ENCODE results near the gene OR2T11. TPM values are rescaled to one million over a fixed set of nuclear protein-coding genes. Genes with fewer than 3 reads are reported as not detected.
"Not testable (repeated sequence)": the region's sequence is repeated elsewhere in the genome, so short reads cannot be mapped to it uniquely, and the experiment has no call there.

Gene OR2T11
- total RNA-seq (not detected), polyA plus RNA-seq (not detected)

- not testable (repeated sequence) for H3K27me3 ChIP-seq (ENCODE audit: control insufficient read depth, insufficient read depth, low read length); H3K9me3 Mint-ChIP-seq; H3K9me3 ChIP-seq (ENCODE audit: control insufficient read depth in 2 of 2, low read length in 2 of 2); H3K4me1 ChIP-seq (ENCODE audit: control insufficient read depth, insufficient read depth, low read length, poor library complexity, severe bottlenecking); H3K27me3 Mint-ChIP-seq; ATAC-seq (ENCODE audit: low read depth in 2 of 2); H3K36me3 Mint-ChIP-seq; H3K4me3 ChIP-seq (ENCODE audit: low read depth, low read length); DNase-seq; H3K27ac Mint-ChIP-seq; H3K4me1 Mint-ChIP-seq; H3K27ac ChIP-seq (ENCODE audit: insufficient read depth, low read length, poor library complexity, severe bottlenecking); H3K36me3 ChIP-seq (ENCODE audit: control insufficient read depth, insufficient read depth, low read length); H3K4me3 Mint-ChIP-seq
Measured at GRCh38 chr1:248634991-248635390, at the start of gene OR2T11. Gene OR2T11, minus strand, starts transcription at chr1:248635091. Its CDS starts 7,963 bp downstream, at chr1:248627128.

DNA sequence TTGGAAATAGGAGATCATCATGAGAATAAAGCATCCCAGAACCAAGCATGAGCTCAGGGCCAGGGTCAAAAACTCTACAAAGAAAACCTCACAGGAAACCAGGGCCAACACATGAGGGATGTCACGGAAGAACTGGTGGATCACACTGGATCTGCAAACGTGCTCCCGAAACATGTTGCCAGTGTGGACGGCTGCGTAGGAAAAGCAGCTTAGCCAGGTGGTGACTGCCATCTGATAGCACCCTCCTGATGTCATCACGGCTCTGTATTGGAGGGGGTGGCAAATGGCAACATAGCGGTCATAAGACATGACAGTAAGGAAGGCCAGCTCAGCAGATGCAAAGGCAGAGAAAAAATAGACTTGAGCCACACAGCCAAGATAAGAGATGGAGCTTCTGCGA, 46.8 kb upstream of the OR2T11 start:
- no peaks in the 10 kb centered on the region for H3K4me1 ChIP-seq (ENCODE audit: control insufficient read depth, insufficient read depth, low read length, poor library complexity, severe bottlenecking)
- H3K27ac ChIP-seq (ENCODE audit: insufficient read depth, low read length, poor library complexity, severe bottlenecking), result no peak overlapping the region
- no peak overlapping the region for H3K27ac Mint-ChIP-seq
- H3K36me3 Mint-ChIP-seq, result no peaks in the 10 kb centered on the region
- peaks cover 0 to 1% (median 0%) of the 10 kb centered on the region in 7 donors for H3K9me3 Mint-ChIP-seq
- DNase-seq (no peak), ATAC-seq (ENCODE audit: low read depth in 2 of 2) (no peak)
- peaks cover 0 to under 1% (median 0%) of the 10 kb centered on the region in 4 donors for H3K4me1 Mint-ChIP-seq
- no peak overlapping the region for H3K4me3 ChIP-seq (ENCODE audit: low read depth, low read length)
- H3K9me3 ChIP-seq (ENCODE audit: control insufficient read depth in 2 of 2, low read length in 2 of 2), result no peaks in the 10 kb centered on the region
- H3K4me3 Mint-ChIP-seq, result no peak overlapping the region
- H3K27me3 ChIP-seq (ENCODE audit: control insufficient read depth, insufficient read depth, low read length), result no peaks in the 10 kb centered on the region
- H3K36me3 ChIP-seq (ENCODE audit: control insufficient read depth, insufficient read depth, low read length), result no peaks in the 10 kb centered on the region
- no peaks in the 10 kb centered on the region for H3K27me3 Mint-ChIP-seq

GRCh38 chr1:248670003-248670402, 35.1 kb upstream of the OR2T11 start:
- Mint-ChIP-seq H3K36me3 (no peaks in the 10 kb centered on the region), H3K4me1 (no peaks in the 10 kb centered on the region), H3K9me3 (peaks cover 0 to 7% (median 3%) of the 10 kb centered on the region in 7 donors), H3K27me3 (no peaks in the 10 kb centered on the region), H3K27ac (no peak overlapping the region), H3K4me3 (no peak overlapping the region)
- Histone ChIP-seq H3K27ac (ENCODE audit: insufficient read depth, low read length, poor library complexity, severe bottlenecking) (no peak overlapping the region), H3K4me3 (ENCODE audit: low read depth, low read length) (no peak overlapping the region), H3K9me3 (ENCODE audit: control insufficient read depth in 2 of 2, low read length in 2 of 2) (peaks cover 8 to 9% of the 10 kb centered on the region in 2 experiments), H3K36me3 (ENCODE audit: control insufficient read depth, insufficient read depth, low read length) (no peaks in the 10 kb centered on the region), H3K27me3 (ENCODE audit: control insufficient read depth, insufficient read depth, low read length) (no peaks in the 10 kb centered on the region), H3K4me1 (ENCODE audit: control insufficient read depth, insufficient read depth, low read length, poor library complexity, severe bottlenecking) (no peaks in the 10 kb centered on the region)
- DNase-seq (no peak), ATAC-seq (ENCODE audit: low read depth in 2 of 2) (no peak)

GRCh38 chr1:248663453-248664328, 28.8 kb upstream of the OR2T11 start:
- H3K4me1 ChIP-seq (ENCODE audit: control insufficient read depth, insufficient read depth, low read length, poor library complexity, severe bottlenecking); H3K9me3 Mint-ChIP-seq; H3K27me3 ChIP-seq (ENCODE audit: control insufficient read depth, insufficient read depth, low read length); H3K27ac Mint-ChIP-seq; H3K36me3 ChIP-seq (ENCODE audit: control insufficient read depth, insufficient read depth, low read length); H3K4me1 Mint-ChIP-seq; H3K9me3 ChIP-seq (ENCODE audit: control insufficient read depth in 2 of 2, low read length in 2 of 2); H3K4me3 ChIP-seq (ENCODE audit: low read depth, low read length); H3K27me3 Mint-ChIP-seq; H3K27ac ChIP-seq (ENCODE audit: insufficient read depth, low read length, poor library complexity, severe bottlenecking); DNase-seq; H3K36me3 Mint-ChIP-seq; H3K4me3 Mint-ChIP-seq: not testable (repeated sequence)
- ATAC-seq (ENCODE audit: low read depth in 2 of 2), result peak in 1 of 2 donors; percentile 48

GRCh38 chr1:248656797-248657196, 21.9 kb upstream of the OR2T11 start:
- not testable (repeated sequence) for H3K27me3 ChIP-seq (ENCODE audit: control insufficient read depth, insufficient read depth, low read length); H3K9me3 Mint-ChIP-seq; H3K4me1 ChIP-seq (ENCODE audit: control insufficient read depth, insufficient read depth, low read length, poor library complexity, severe bottlenecking); H3K4me3 ChIP-seq (ENCODE audit: low read depth, low read length); H3K27me3 Mint-ChIP-seq; H3K4me3 Mint-ChIP-seq; ATAC-seq (ENCODE audit: low read depth in 2 of 2); H3K36me3 Mint-ChIP-seq; H3K4me1 Mint-ChIP-seq; H3K27ac Mint-ChIP-seq; H3K9me3 ChIP-seq (ENCODE audit: control insufficient read depth in 2 of 2, low read length in 2 of 2); H3K36me3 ChIP-seq (ENCODE audit: control insufficient read depth, insufficient read depth, low read length); H3K27ac ChIP-seq (ENCODE audit: insufficient read depth, low read length, poor library complexity, severe bottlenecking); DNase-seq

DNA sequence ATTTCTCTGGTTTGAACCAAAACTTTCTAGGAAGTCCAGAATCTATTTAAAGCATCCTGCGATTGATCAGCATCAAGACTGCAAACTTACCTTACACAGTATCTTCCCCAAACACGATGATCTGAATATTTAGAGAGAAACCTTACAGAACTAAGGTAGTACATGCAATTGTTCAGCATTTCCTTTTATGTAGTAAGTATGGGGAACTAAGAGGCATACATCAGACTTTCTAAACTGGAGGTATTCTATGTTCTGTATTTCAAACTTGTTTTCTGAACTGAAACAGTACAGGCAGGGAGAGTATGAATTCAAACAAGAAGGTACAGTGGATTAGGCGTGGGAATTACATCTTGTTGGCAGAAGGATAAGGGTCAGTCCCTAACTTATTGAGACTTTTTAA, 20.5 kb upstream of the OR2T11 start, which contains the start of gene OR2T27:
OR2T27 (minus strand) TSS at position 175 of the 400 bp plus-strand sequence. CDS start 4,644 bp downstream, outside the sequence.
- not testable (repeated sequence) for H3K36me3 ChIP-seq (ENCODE audit: control insufficient read depth, insufficient read depth, low read length); H3K27ac ChIP-seq (ENCODE audit: insufficient read depth, low read length, poor library complexity, severe bottlenecking); H3K36me3 Mint-ChIP-seq; DNase-seq; ATAC-seq (ENCODE audit: low read depth in 2 of 2); H3K9me3 Mint-ChIP-seq; H3K4me3 Mint-ChIP-seq; H3K27me3 Mint-ChIP-seq; H3K4me1 ChIP-seq (ENCODE audit: control insufficient read depth, insufficient read depth, low read length, poor library complexity, severe bottlenecking); H3K27ac Mint-ChIP-seq; H3K9me3 ChIP-seq (ENCODE audit: control insufficient read depth in 2 of 2, low read length in 2 of 2); H3K27me3 ChIP-seq (ENCODE audit: control insufficient read depth, insufficient read depth, low read length); H3K4me1 Mint-ChIP-seq; H3K4me3 ChIP-seq (ENCODE audit: low read depth, low read length)

GRCh38 chr1:248648770-248649536, 14.1 kb upstream of the OR2T11 start:
- not testable (repeated sequence) for H3K4me3 ChIP-seq (ENCODE audit: low read depth, low read length); H3K27me3 Mint-ChIP-seq; H3K4me3 Mint-ChIP-seq; ATAC-seq (ENCODE audit: low read depth in 2 of 2); H3K9me3 ChIP-seq (ENCODE audit: control insufficient read depth in 2 of 2, low read length in 2 of 2); DNase-seq; H3K36me3 Mint-ChIP-seq; H3K36me3 ChIP-seq (ENCODE audit: control insufficient read depth, insufficient read depth, low read length); H3K4me1 ChIP-seq (ENCODE audit: control insufficient read depth, insufficient read depth, low read length, poor library complexity, severe bottlenecking); H3K27ac ChIP-seq (ENCODE audit: insufficient read depth, low read length, poor library complexity, severe bottlenecking); H3K27ac Mint-ChIP-seq; H3K9me3 Mint-ChIP-seq; H3K27me3 ChIP-seq (ENCODE audit: control insufficient read depth, insufficient read depth, low read length); H3K4me1 Mint-ChIP-seq
